Upper lobe of right lung (tissue), 1 donor: Measurements from ENCODE around the gene MS4A12. TPM values are rescaled to one million over a fixed set of nuclear protein-coding genes. Genes with fewer than 3 reads are reported as not detected.
"Not testable (repeated sequence)": the region's sequence is repeated elsewhere in the genome, so short reads cannot be mapped to it uniquely, and the experiment has no call there.

Source experiments
- ATAC-seq: fragments of 200-7000 bp; cut with Tn5 transposase; one replicate; pipeline ENCODE4 v1.9.1; 2020; ENCODE audit warnings: mild to moderate bottlenecking, moderate library complexity
- DNase-seq: peaks from one replicate; pipeline ENCODE4 v3.0.0-alpha.2; 2020
- H3K27ac ChIP-seq: fragments of 200-600 bp; one replicate; pipeline ENCODE4 v1.8.0; 2022
- H3K27me3 ChIP-seq: fragments of 200-600 bp; one replicate; pipeline ENCODE4 v1.8.0; 2022; ENCODE audit warnings: mild to moderate bottlenecking
- H3K36me3 ChIP-seq: fragments of 200-600 bp; one replicate; pipeline ENCODE4 v1.8.0; 2022
- H3K4me1 ChIP-seq: fragments of 200-600 bp; one replicate; pipeline ENCODE4 v1.8.0; 2022
- H3K4me3 ChIP-seq: fragments of 200-600 bp; one replicate; pipeline ENCODE4 v1.8.0; 2022; ENCODE audit warnings: mild to moderate bottlenecking
- H3K9me3 ChIP-seq: fragments of 200-600 bp; one replicate; pipeline ENCODE4 v1.8.0; 2022
- CTCF ChIP-seq: fragments of 200-600 bp; IDR thresholded peaks from one replicate; pipeline ENCODE4 v1.8.0; 2022; ENCODE audit warnings: antibody characterized with exemption
- intact Hi-C: fragments of 100-400 bp; cut with DNase I; formaldehyde crosslinking; loops from one replicate; pipeline ENCODE4 v1.11.0; 2022
- total RNA-seq: library from RNA; stranded (reverse); fragmentation: NEBNext Ultra II Directional; extraction: Animal tissue kit (Norgen Biotek cat#: 25700); gene quantifications from one replicate; pipeline ENCODE4 v1.2.1, GENCODE V29; 2021
- donor health status: DM: no; HTN: yes; CAD: no; lungs with severe emphysema.

MS4A12 gene
- total RNA-seq, 1 donor from 2014 or later, result not detected

GRCh38 chr11:60530454-60531100 lies 38.0 kb downstream of the MS4A12 start:
- H3K4me3 ChIP-seq, result no peak overlapping the region
- H3K9me3 ChIP-seq, result no peaks in the 10 kb centered on the region
- no peaks in the 10 kb centered on the region for H3K36me3 ChIP-seq
- ATAC-seq, result no peak
- no peak for DNase-seq
- no peaks in the 10 kb centered on the region for H3K27me3 ChIP-seq
- no peaks in the 10 kb centered on the region for H3K4me1 ChIP-seq
- intact Hi-C loops, result no loop called here
- no peak overlapping the region for H3K27ac ChIP-seq
- TF ChIP-seq CTCF, result no peak

GRCh38 chr11:60532383-60532782 lies 39.8 kb downstream of the MS4A12 start:
- DNase-seq, H3K27ac ChIP-seq, H3K36me3 ChIP-seq, intact Hi-C loops, ATAC-seq, H3K4me3 ChIP-seq, H3K9me3 ChIP-seq, H3K4me1 ChIP-seq, H3K27me3 ChIP-seq: not testable (repeated sequence)

- H3K27ac ChIP-seq, H3K9me3 ChIP-seq, H3K4me3 ChIP-seq, H3K27me3 ChIP-seq, H3K36me3 ChIP-seq, DNase-seq, intact Hi-C loops, ATAC-seq, H3K4me1 ChIP-seq: not testable (repeated sequence)
Observed at GRCh38 chr11:60538627-60539026, 46.0 kb downstream of the MS4A12 start.

DNA sequence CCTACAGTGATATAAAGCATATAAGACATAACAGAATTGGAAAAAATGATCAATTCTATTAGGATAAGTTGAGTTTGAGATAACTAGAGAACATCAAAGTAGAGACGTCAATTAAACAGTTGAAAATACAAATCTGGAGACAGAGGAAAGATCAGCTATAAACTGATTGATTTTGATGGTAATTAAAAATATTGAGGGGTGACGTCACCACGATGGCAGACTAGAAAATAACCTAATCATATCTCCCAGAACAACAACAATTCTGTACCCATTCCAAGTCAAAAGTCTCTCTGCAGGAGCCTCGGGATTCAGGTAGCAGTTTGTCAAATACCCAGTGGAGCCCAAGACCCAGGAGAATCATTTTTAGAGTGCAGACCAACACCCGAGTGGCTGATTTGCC lies 51.5 kb downstream of the MS4A12 start:
- H3K27me3 ChIP-seq, result no peaks in the 10 kb centered on the region
- no peak for TF ChIP-seq CTCF

More for the DNA sequence above, 51.5 kb downstream of the MS4A12 start:
- DNase-seq, result no peak
- Histone ChIP-seq H3K27ac (no peak overlapping the region), H3K4me1 (no peaks in the 10 kb centered on the region), H3K9me3 (no peaks in the 10 kb centered on the region), H3K4me3 (no peak overlapping the region), H3K36me3 (no peaks in the 10 kb centered on the region)
- intact Hi-C loops, result no loop called here
- no peak for ATAC-seq

Other genes with a start within 250 kb of the MS4A12 start
- gene MS4A4E, start 249.6 kb upstream of the MS4A12 start, total RNA-seq, result 3.0 TPM
- 53.9 TPM for gene MS4A4A, start 212.1 kb upstream of the MS4A12 start, total RNA-seq
- gene MS4A6E, start 165.5 kb upstream of the MS4A12 start, total RNA-seq, result not detected
- gene MS4A7, start 114.2 kb upstream of the MS4A12 start, total RNA-seq, result 184 TPM
- 10.3 TPM for gene MS4A14, start 96.3 kb upstream of the MS4A12 start, total RNA-seq
- gene MS4A5, start 63.2 kb upstream of the MS4A12 start, total RNA-seq, result not detected
- 1.3 TPM for gene MS4A1, start 36.9 kb upstream of the MS4A12 start, total RNA-seq
- gene MS4A13, start 22.6 kb downstream of the MS4A12 start, total RNA-seq, result not detected
- gene MS4A8, start 206.8 kb downstream of the MS4A12 start, total RNA-seq, result not detected
- gene MS4A18, start 231.9 kb downstream of the MS4A12 start, total RNA-seq, result not detected